NK-92 treated with Interleukin-12 subunit alpha and Interleukin-12 subunit beta, amount 100 ng/mL, for 24 hours (cell line): ENCODE results near the gene ALPP.
"Not testable (repeated sequence)": the region's sequence is repeated elsewhere in the genome, so short reads cannot be mapped to it uniquely, and the experiment has no call there.

Source experiments
- DNase-seq: peaks from one replicate; lab custom pipeline; 2025; lab: John Stamatoyannopoulos, UW

Gene ALPP

GRCh38 chr2:232422051-232422450 lies 43.5 kb downstream of the ALPP start:
- no peak for DNase-seq

GRCh38 chr2:232422996-232423395 lies 44.4 kb downstream of the ALPP start:
- not testable (repeated sequence) for DNase-seq

DNA sequence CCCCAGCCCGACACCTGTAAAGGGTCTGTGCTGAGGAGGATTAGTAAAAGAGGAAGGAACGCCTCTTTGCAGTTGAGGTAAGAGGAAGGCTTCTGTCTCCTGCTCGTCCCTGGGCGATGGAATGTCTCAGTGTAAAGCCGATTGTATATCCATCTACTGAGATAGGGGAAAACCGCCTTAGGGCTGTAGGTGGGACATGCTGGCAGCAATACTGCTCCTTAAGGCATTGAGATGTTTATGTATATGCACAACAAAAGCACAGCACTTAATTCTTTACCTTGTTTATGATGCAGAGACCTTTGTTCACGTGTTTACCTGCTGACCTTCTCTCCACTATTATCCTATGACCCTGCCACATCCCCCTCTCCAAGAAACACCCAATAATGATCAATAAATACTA lies 44.9 kb downstream of the ALPP start:
- DNase-seq = not testable (repeated sequence)

GRCh38 chr2:232431705-232432590 lies 53.4 kb downstream of the ALPP start:
- DNase-seq = no peak
